RPMI7951 (cell line): ENCODE results near the gene DMAC2L. TPM values are rescaled to one million over a fixed set of nuclear protein-coding genes. Genes with fewer than 3 reads are reported as not detected.

Experiments
- total RNA-seq: library from RNA; depleted of rRNA; stranded (reverse); fragments of >200 nt; shearing (Covaris generic); gene quantifications from 2 replicates; pipeline ENCODE4 v1.2.3, GENCODE V29; 2014; rRNA removed

Gene DMAC2L
- total RNA-seq, 1 experiment from 2014 or later, result 9.0 TPM

Other genes starting within 250 kb of the DMAC2L start
- gene VCPKMT, start 195.8 kb upstream of the DMAC2L start, total RNA-seq, result 9.5 and 10.0 TPM in 2 replicates
- 19.3 and 21.6 TPM in 2 replicates for gene SOS2, start 80.7 kb upstream of the DMAC2L start, total RNA-seq
- 4.3 and 5.5 TPM in 2 replicates for gene L2HGDH, start 95 bp upstream of the DMAC2L start, total RNA-seq
- 4.6 and 7.3 TPM in 2 replicates for gene CDKL1, start 84.6 kb downstream of the DMAC2L start, total RNA-seq
- 30.5 and 51.4 TPM in 2 replicates for gene MAP4K5, start 220.2 kb downstream of the DMAC2L start, total RNA-seq
- 0.96 and 3.1 TPM in 2 replicates for gene ATL1, start 247.8 kb downstream of the DMAC2L start, total RNA-seq